HG03342 (cell line): ENCODE data around the gene XYLB.
"Not testable (repeated sequence)": the region's sequence is repeated elsewhere in the genome, so short reads cannot be mapped to it uniquely, and the experiment has no call there.

Experiments
- ATAC-seq: cut with Tn5 transposase; IDR thresholded peaks from one replicate; pipeline ENCODE4 v1.9.1; 2021; ENCODE audit warnings: mild to moderate bottlenecking, moderate library complexity; ENCODE audit not compliant: unreplicated experiment

The XYLB gene

GRCh38 chr3:38386992-38387750 lies 40.6 kb downstream of the XYLB start:
- no peak for ATAC-seq

- ATAC-seq: no peak
These were observed 41.3 kb downstream of the XYLB start for GRCh38 chr3:38387862-38388261.

- ATAC-seq: no peak
These were observed 46.1 kb downstream of the XYLB start for GRCh38 chr3:38392604-38393163.

- no peak for ATAC-seq
These were observed 49.7 kb downstream of the XYLB start for GRCh38 chr3:38396239-38396638.

GRCh38 chr3:38396861-38397260 lies 50.3 kb downstream of the XYLB start:
- no peak for ATAC-seq

GRCh38 chr3:38397320-38397719 lies 50.7 kb downstream of the XYLB start:
- ATAC-seq: no peak

GRCh38 chr3:38401246-38401962 lies 54.8 kb downstream of the XYLB start:
- no peak for ATAC-seq

GRCh38 chr3:38404286-38404685 lies 57.7 kb downstream of the XYLB start:
- ATAC-seq: no peak

GRCh38 chr3:38411591-38411990 lies 65.0 kb downstream of the XYLB start:
- ATAC-seq: no peak

GRCh38 chr3:38420758-38421157 lies 74.2 kb downstream of the XYLB start:
- ATAC-seq: not testable (repeated sequence)

GRCh38 chr3:38421679-38422336 lies 75.2 kb downstream of the XYLB start:
- ATAC-seq: no peak

GRCh38 chr3:38426798-38427426 lies 80.3 kb downstream of the XYLB start:
- not testable (repeated sequence) for ATAC-seq

- ATAC-seq: not testable (repeated sequence)
These were observed 86.5 kb downstream of the XYLB start for GRCh38 chr3:38432871-38433658.

GRCh38 chr3:38433661-38434060 lies 87.1 kb downstream of the XYLB start:
- ATAC-seq: not testable (repeated sequence)

GRCh38 chr3:38438436-38439069 lies 92.0 kb downstream of the XYLB start:
- not testable (repeated sequence) for ATAC-seq

- ATAC-seq: not testable (repeated sequence)
These were observed 96.6 kb downstream of the XYLB start for GRCh38 chr3:38443205-38443604.

GRCh38 chr3:38446085-38446686 lies 99.6 kb downstream of the XYLB start:
- no peak for ATAC-seq

- no peak for ATAC-seq
These were observed 100.2 kb downstream of the XYLB start for GRCh38 chr3:38446812-38447211.

- ATAC-seq: no peak
These were observed 104.3 kb downstream of the XYLB start for GRCh38 chr3:38450853-38451252.
